Dendritic cell treated with granulocyte-macrophage colony-stimulating factor and Interleukin-4, amounts not matched to agents 40 ng/mL and 50 ng/mL, for 4 days (primary cell): ENCODE measurements around the gene TRNAU1AP.
"Not testable (repeated sequence)": the region's sequence is repeated elsewhere in the genome, so short reads cannot be mapped to it uniquely, and the experiment has no call there.

ENCODE experiments used
- H3K27ac Mint-ChIP-seq: one replicate; pipeline ENCODE4 v1.8.0; 2022; ENCODE audit warnings: mild to moderate bottlenecking, mixed read lengths
- H3K27me3 Mint-ChIP-seq: one replicate; pipeline ENCODE4 v1.8.0; 2022; ENCODE audit warnings: mild to moderate bottlenecking, mixed read lengths
- H3K36me3 Mint-ChIP-seq: one replicate; pipeline ENCODE4 v1.8.0; 2022; ENCODE audit warnings: low read depth, mixed read lengths
- H3K4me1 Mint-ChIP-seq: one replicate; pipeline ENCODE4 v1.8.0; 2022; ENCODE audit warnings: low read depth, mixed read lengths
- H3K4me3 Mint-ChIP-seq: one replicate; pipeline ENCODE4 v1.8.0; 2022; ENCODE audit warnings: mild to moderate bottlenecking, moderate library complexity, mixed read lengths
- H3K9me3 Mint-ChIP-seq: one replicate; pipeline ENCODE4 v1.8.0; 2022; ENCODE audit warnings: mixed read lengths
- intact Hi-C: fragments of 100-400 bp; cut with micrococcal nuclease; formaldehyde crosslinking; loops from one replicate; pipeline ENCODE4 v1.15.0; 2022

TRNAU1AP gene

GRCh38 chr1:28577052-28577678, 24.3 kb downstream of the TRNAU1AP start:
- Mint-ChIP-seq H3K9me3 (no peaks in the 10 kb centered on the region), H3K27ac (peak overlapping the region; percentile 48), H3K4me3 (no peak overlapping the region), H3K36me3 (peaks cover 92% of the 10 kb centered on the region), H3K4me1 (peaks cover 41% of the 10 kb centered on the region), H3K27me3 (no peaks in the 10 kb centered on the region)
- intact Hi-C loops = no loop called here

DNA sequence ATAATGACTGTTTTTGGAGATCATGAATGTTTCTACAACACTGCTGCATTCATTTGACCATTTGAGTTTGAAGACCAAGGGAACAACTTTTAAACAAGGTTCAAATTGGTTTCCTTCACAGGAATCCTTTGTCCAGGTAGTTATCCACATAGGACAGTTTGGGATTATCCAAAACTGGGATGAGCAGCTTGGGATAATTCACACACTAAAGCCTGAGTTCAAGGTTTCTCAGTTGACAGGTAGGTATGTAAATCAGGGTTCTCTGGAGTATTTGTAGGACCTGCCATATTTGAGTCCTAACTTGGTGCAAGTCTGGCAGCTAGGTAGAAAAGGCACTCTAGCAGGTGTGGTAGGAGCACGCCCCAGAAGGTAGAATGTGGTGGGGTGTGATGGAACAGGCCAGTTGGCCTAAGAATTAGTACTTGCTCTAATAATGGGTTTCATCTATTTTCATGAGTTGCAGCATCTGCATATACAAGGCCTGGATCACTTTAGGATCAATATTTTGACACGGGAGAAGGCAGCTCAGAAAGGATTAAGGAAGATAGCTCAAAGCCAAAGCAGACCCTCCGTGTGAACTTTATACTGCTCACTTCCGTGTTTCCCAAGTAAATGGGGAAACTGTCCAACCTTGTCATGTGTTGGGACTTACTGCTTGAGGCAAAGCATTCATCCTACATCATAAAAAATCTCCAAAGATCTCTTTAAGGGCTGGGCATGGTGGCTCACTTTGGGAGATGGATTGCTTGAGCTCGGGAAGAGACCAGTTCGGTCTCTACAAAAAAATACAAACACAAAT, 25.1 kb downstream of the TRNAU1AP start:
- peak overlapping the region; percentile 48 for H3K27ac Mint-ChIP-seq
- no peaks in the 10 kb centered on the region for H3K9me3 Mint-ChIP-seq
- peaks cover 49% of the 10 kb centered on the region for H3K4me1 Mint-ChIP-seq
- H3K27me3 Mint-ChIP-seq = no peaks in the 10 kb centered on the region
- H3K36me3 Mint-ChIP-seq = peaks cover 91% of the 10 kb centered on the region
- intact Hi-C loops = no loop called here
- H3K4me3 Mint-ChIP-seq = no peak overlapping the region

- intact Hi-C loops = no loop called here
- no peak overlapping the region for H3K27ac Mint-ChIP-seq
- peak overlapping the region; percentile 9 for H3K4me3 Mint-ChIP-seq
- H3K4me1 Mint-ChIP-seq = peaks cover 53% of the 10 kb centered on the region
- no peaks in the 10 kb centered on the region for H3K27me3 Mint-ChIP-seq
- H3K9me3 Mint-ChIP-seq = no peaks in the 10 kb centered on the region
- peaks cover 83% of the 10 kb centered on the region for H3K36me3 Mint-ChIP-seq
These were observed 25.9 kb downstream of the TRNAU1AP start for GRCh38 chr1:28578696-28579218.

DNA sequence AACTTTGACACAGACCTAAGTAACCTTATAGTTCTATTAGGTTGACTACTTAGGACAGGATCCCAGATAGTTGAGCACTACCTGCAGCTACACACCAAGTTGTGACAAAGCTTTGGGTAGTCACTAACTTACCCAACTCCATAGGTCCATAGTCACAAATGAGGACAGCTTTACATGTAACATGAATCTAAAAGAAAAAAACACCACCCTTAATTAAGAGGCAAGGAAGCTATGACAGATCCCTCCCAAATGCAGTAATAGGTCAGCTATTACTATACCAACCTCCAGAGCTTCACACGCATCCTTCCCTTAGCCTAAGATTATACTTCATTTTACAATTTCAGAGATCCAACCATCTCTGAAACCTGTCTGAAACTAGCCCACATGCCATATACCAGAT, 26.5 kb downstream of the TRNAU1AP start:
- peaks cover 77% of the 10 kb centered on the region for H3K36me3 Mint-ChIP-seq
- no peaks in the 10 kb centered on the region for H3K27me3 Mint-ChIP-seq
- H3K4me3 Mint-ChIP-seq = peak overlapping the region; percentile 89
- peak overlapping the region; percentile 98 for H3K27ac Mint-ChIP-seq
- H3K4me1 Mint-ChIP-seq = peaks cover 53% of the 10 kb centered on the region
- no peaks in the 10 kb centered on the region for H3K9me3 Mint-ChIP-seq
- intact Hi-C loops = no loop called here

DNA sequence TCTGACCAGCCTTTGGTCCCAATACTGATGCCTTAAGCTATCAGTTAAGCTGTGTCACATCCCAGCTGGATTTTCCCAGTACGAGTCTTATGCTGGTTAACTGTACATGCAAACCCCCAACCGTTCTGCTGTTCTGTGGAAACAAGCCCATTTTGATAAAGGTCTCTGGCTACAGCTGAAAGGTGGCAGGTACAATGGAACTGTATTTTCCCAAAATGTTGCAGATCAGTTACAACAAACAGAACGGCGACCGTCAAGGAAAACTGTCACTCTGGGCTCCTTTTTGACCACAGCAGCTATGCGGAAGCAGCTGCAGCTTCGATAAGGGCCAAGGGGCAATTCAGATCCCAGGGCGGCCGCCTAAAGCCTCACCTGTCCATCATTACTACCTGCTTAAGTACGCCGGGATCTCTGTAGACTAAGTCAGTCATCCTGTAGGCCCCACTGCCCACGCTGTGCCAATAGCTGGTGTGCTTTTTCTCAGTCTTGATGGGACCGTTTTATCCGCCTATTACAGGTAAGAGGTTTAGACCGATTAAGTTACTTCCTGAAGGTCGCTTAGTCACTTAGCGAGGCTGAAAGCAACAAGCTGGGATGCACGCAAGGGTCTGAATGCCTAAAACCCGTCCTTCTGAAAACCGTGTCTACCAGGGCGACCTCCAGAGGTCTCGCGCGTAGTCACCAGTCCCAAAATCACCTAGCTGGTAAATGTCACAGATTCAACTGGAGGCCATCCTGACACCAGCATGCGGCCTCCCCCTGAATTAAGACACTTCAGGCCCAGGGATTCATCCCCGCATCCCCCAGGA, 28.0 kb downstream of the TRNAU1AP start:
- intact Hi-C loops = loop anchor here (1.0 to 5.0 kb wide), 2 partner anchors 28 to 74 kb away; partner anchors contain the start of genes RCC1 and TRNAU1AP
- Mint-ChIP-seq H3K9me3 (no peaks in the 10 kb centered on the region), H3K4me1 (peaks cover 53% of the 10 kb centered on the region), H3K27me3 (no peaks in the 10 kb centered on the region), H3K36me3 (peaks cover 62% of the 10 kb centered on the region), H3K27ac (peak overlapping the region; percentile 98), H3K4me3 (peak overlapping the region; percentile 89)

DNA sequence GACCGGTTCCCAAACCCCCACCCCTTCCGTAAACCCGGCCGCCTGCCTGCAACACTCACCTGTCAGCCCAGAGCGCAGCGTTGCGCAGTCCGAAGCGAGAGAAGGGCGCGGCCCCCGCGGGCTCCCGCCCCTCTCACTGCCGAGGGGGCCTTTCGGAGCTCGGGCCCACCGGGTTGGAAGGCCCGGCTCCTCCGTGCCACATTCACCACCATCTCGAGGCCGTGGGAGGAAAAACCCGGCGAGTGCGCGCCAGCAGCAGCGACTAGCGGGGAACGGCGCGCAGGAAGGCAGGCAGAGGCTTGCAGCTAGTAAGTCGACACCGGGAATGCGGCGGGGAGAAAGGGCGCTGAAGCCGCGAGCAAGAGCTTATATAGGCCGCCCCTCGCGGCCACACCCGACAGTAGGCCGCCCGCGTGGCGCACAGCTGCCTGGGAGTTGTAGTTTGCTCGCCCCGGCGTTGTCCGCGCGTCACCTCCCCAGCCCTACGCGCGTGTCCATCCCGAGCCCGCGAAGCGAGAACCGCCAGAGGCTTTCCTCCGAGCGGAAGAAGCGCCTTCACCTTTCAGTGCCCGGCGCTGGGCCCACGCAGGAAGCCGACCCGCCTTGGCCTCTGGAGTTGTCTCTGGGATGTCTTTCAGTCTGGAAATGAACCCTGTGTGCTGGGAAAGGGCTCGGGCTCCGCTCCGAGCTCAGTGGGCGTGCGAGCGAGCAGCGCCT, 28.8 kb downstream of the TRNAU1AP start:
- peaks cover 55% of the 10 kb centered on the region for H3K4me1 Mint-ChIP-seq
- H3K27me3 Mint-ChIP-seq = no peaks in the 10 kb centered on the region
- peak overlapping the region; percentile 89 for H3K4me3 Mint-ChIP-seq
- intact Hi-C loops = loop anchor here (1.0 to 5.0 kb wide), 3 partner anchors 9 to 74 kb away; partner anchors contain the start of genes RCC1 and TRNAU1AP
- H3K27ac Mint-ChIP-seq = peak overlapping the region; percentile 98
- H3K9me3 Mint-ChIP-seq = no peaks in the 10 kb centered on the region
- H3K36me3 Mint-ChIP-seq = peaks cover 55% of the 10 kb centered on the region

DNA sequence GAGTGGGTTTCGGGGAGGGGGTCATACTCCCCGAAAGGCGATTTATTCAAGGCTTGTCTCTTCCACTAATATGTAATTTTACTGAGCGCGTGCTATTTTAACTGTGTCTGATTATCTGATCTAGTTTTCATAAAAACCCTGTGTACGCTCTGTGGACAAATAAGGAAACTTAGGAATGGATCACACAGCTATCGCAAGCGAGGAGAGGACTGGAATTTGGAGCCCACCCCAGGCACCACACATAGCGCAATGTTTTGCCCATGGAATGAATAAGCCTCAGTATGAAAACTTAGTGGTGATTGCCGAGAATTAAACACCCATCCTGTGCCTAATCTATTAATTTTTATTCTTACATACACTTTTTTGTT, 29.3 kb downstream of the TRNAU1AP start:
- intact Hi-C loops = loop anchor here (1.0 to 5.0 kb wide), 2 partner anchors 8 to 75 kb away; partner anchors contain the start of gene RCC1
- no peaks in the 10 kb centered on the region for H3K9me3 Mint-ChIP-seq
- no peaks in the 10 kb centered on the region for H3K27me3 Mint-ChIP-seq
- peak overlapping the region; percentile 89 for H3K4me3 Mint-ChIP-seq
- H3K4me1 Mint-ChIP-seq = peaks cover 55% of the 10 kb centered on the region
- peaks cover 51% of the 10 kb centered on the region for H3K36me3 Mint-ChIP-seq
- H3K27ac Mint-ChIP-seq = peak overlapping the region; percentile 98

DNA sequence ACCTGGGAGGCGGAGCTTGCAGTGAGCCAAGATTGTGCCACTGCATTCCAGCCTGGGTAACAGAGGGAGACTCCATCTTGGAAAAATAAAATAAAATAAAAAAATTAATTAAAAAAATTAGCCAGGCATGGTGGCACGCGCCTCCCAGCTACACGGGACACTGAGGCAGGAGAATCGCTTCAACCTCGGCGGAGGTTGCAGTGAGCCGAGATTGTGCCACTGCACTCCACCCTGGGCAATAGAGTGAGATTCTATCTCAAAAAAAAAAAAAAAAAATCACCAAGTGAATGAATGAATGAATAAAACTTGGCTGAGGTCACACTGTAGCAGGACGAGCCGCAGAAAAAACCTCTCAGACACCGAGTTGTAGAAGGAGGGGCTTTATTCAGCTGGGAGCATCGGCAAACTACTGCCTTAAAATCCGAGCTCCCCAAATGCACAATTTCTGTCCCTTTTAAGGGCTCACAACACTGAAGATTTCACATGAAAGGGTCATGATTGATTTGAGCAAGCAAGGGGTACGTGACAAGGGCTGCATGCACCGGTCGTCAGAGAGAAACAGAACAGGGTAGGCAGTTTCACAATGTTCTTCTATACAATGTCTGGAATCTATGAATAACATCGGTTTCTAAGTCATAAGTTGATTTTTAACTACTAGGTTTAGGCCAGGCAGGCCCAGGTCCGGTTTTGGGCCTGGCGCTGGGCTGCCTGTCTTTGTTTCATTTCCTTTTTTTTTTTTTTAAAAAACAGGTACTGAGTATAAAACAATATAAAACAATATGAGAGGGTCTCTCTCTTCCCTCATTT, 33.9 kb downstream of the TRNAU1AP start:
- peaks cover 50% of the 10 kb centered on the region for H3K4me1 Mint-ChIP-seq
- H3K4me3 Mint-ChIP-seq, intact Hi-C loops, H3K27ac Mint-ChIP-seq, H3K36me3 Mint-ChIP-seq, H3K9me3 Mint-ChIP-seq, H3K27me3 Mint-ChIP-seq: not testable (repeated sequence)

DNA sequence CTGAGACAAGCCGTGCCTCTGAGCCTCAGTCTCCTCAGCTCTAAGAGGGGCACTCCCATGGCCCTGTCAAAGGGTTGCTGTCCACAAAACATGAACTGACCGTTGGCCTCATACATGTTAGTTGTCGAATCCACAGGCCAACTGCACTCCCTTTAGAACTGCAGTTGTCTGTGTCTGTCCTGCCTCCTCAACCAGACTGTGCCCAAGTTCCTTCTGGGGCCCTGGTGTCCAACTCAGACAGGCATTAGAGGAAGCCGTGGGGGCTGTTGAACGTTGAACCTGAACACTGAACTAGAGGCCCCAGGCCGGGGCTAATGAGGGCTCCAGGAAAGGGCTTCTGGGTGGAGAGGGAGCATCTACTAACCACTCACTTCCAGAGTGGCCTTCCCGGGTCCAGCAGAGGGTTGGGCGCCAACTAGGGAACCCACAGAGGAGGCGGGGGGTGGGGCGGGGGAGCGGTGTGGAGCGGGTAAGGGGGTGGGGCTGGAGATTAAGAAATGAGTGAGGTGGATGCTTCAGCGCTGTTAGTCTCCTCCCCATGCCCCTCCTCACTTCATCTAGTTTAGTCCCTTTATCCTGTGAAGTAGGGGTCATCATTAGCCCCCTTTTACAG, 38.9 kb downstream of the TRNAU1AP start, which contains the start of gene RAB42:
RAB42 (plus strand) TSS at position 558 of the 613 bp plus-strand sequence. CDS start 247 bp downstream, outside the sequence.
- Mint-ChIP-seq H3K4me1 (peaks cover 47% of the 10 kb centered on the region), H3K9me3 (no peaks in the 10 kb centered on the region), H3K4me3 (peak within 1 kb of the TSS; percentile 86), H3K27me3 (no peaks in the 10 kb centered on the region), H3K36me3 (peaks cover 22% of the 10 kb centered on the region), H3K27ac (peak within 1 kb of the TSS; percentile 76)
- intact Hi-C loops = no loop called here

- no peaks in the 10 kb centered on the region for H3K9me3 Mint-ChIP-seq
- peak overlapping the region; percentile 76 for H3K27ac Mint-ChIP-seq
- intact Hi-C loops = no loop called here
- peak overlapping the region; percentile 86 for H3K4me3 Mint-ChIP-seq
- no peaks in the 10 kb centered on the region for H3K27me3 Mint-ChIP-seq
- peaks cover 40% of the 10 kb centered on the region for H3K4me1 Mint-ChIP-seq
- H3K36me3 Mint-ChIP-seq = peaks cover 22% of the 10 kb centered on the region
These were observed 39.6 kb downstream of the TRNAU1AP start for GRCh38 chr1:28592321-28593071.

DNA sequence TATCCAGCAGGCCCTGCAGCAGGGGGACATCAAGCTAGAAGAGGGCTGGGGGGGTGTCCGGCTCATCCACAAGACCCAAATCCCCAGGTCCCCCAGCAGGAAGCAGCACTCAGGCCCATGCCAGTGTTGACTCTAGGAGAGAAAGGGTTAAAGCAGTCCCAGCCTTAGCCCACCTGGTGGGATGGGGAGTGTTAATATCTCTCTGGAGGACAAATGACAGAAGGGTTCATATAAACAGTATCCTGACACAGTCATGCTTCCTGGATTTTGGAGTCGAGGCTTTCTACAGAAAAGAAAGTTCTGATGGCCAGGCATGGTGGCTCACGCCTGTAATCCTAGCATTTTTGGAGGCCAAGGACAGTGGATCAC, 41.1 kb downstream of the TRNAU1AP start:
- H3K4me3 Mint-ChIP-seq, H3K27me3 Mint-ChIP-seq, intact Hi-C loops, H3K9me3 Mint-ChIP-seq: not testable (repeated sequence)
- Mint-ChIP-seq H3K36me3 (peaks cover 22% of the 10 kb centered on the region), H3K27ac (peak overlapping the region; percentile 76), H3K4me1 (peaks cover 40% of the 10 kb centered on the region)
